ENCODE measurements around the gene IQSEC1.

GRCh38 chr3:13044496-13045240, 28.6 kb downstream of the IQSEC1 start:
- TF ChIP-seq, protein P1, sequence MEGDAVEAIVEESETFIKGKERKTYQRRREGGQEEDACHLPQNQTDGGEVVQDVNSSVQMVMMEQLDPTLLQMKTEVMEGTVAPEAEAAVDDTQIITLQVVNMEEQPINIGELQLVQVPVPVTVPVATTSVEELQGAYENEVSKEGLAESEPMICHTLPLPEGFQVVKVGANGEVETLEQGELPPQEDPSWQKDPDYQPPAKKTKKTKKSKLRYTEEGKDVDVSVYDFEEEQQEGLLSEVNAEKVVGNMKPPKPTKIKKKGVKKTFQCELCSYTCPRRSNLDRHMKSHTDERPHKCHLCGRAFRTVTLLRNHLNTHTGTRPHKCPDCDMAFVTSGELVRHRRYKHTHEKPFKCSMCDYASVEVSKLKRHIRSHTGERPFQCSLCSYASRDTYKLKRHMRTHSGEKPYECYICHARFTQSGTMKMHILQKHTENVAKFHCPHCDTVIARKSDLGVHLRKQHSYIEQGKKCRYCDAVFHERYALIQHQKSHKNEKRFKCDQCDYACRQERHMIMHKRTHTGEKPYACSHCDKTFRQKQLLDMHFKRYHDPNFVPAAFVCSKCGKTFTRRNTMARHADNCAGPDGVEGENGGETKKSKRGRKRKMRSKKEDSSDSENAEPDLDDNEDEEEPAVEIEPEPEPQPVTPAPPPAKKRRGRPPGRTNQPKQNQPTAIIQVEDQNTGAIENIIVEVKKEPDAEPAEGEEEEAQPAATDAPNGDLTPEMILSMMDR (optimal IDR thresholded peaks at IDR 0.05 in 1 of 3, IDR thresholded peaks at IDR 0.05 in 1 of 3, conservative IDR thresholded peaks at IDR 0.05 in 1 of 3; ENCODE audit: extremely low read depth in 1 of 3, insufficient read depth in 2 of 3, low read length in 3 of 3) = no peak
- TF ChIP-seq EZH2 (IDR thresholded peaks at IDR 0.05; ENCODE audit: low read length) = no peak
